GM19468 (cell line): Measurements from ENCODE around the gene PRKCQ.
A peak's percentile ranks its signal among the peaks of the same experiment; 100 is the strongest.

Experiments used
- ATAC-seq: cut with Tn5 transposase; IDR thresholded peaks from one replicate; pipeline ENCODE4 v1.9.1; 2021; ENCODE audit warnings: mild to moderate bottlenecking, moderate library complexity, moderate number of reproducible peaks; ENCODE audit not compliant: unreplicated experiment; ENCODE audit errors: extremely low read depth

The PRKCQ gene

DNA sequence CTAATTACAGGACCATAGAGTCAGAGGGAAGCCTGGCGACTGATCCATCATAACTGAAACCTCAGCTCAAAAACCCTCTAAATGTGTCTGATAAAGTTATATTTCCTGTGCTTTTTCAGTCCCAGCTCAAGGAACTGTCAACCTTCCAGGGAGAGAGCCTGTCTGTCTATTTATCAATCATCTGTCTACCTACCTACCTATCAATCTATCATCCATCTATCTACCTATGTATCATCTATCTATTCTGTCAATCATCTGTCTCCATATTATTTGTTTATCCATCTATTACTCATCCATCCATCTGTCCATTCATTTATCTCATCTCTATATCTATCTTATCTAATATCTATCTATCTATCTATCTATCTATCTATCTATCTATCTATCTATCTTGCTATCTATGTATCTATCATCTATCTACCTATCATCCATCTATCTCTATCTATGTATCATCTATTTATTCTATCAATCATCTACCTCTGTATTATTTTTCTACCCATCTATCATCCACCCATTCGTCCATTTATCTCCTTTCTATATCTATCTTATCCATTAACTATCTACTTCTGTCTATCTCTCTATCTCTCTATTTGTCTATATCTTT lies 161.4 kb downstream of the PRKCQ start:
- no peak for ATAC-seq

DNA sequence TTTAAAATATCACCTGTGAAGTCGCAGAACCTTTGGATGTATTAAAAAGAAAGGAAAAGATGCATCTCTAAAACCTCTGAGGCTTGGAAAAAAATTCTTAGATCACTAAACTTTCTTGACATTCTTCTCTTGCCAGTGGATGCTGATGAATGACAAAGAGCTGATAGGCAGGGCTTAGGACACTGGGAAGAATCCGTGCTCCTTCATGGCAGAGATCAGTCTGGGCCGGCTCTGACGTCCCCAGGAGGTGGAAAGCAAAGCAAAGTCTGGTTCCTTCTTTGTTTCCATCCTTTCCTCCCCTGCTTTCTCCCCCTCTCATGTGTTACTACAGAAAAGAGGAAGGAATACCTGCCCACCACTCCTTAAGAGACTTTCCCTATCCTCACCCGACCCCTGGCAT lies 161.9 kb downstream of the PRKCQ start:
- no peak for ATAC-seq

DNA sequence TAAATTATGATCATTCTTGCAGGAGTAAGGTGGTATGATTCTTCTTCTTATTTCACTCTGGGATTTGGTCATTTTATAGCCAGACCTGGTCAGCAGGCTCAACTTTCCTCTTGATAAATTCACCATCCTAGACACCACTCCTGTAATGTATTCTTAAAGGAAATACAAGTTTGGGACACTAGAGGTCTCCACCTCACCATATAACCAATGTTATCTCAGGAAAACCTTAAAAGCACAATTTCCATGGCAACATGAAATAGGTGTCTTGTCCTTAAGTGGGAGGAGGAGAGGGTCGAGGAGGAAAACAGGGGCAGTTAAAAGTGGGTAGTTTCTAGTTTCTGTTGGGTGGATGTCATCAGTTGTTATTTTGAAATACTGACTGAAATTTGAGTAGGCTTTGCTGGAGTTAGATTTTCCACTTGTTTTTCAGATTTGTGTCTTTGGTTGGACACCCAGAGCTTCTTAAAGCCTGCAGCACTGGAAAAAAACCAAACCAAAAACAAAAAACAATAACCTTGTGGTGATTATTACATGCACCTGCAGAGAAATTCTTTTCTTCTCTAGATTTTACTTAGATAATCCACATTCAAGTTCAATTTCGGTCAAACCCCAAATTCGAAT lies 163.1 kb downstream of the PRKCQ start:
- no peak for ATAC-seq

DNA sequence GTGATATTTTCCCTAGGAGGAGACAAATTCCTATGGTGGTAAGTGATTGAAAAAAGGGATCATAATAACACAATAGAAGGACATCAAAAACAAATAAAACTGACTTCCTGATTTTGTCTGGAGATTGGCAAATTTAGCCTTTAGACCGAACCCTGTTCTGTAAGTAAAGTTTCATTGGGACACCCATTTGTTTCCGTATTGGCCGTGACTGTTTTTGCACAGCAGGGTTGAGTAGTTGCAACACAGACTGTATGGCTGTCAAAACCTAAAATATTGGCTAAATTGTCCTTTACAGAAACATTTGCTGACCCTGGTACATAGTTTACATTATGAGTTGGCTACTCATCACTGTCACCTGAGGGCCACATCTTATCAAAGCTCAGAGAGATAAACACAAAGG lies 168.6 kb downstream of the PRKCQ start:
- ATAC-seq = no peak

DNA sequence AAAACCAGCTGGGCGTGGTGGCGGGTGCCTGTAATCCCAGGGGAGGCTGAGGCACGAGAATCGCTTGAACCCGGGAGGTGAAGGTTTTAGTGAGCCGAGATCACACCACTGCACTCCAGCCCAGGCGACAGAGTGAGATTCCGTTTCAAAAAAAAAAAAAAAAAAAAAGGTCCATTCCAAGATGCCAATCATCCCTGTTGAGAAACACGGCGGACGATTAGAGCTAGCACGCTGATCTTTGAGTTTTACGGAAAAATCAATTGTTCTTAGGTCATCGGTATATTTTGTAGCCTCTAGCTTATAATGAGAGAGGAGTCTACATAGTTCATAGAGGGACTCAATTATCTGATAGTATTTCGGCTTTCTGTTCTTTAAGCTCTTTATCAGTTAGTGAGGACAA lies 169.2 kb downstream of the PRKCQ start:
- no peak for ATAC-seq

- ATAC-seq = no peak
These were observed 170.0 kb downstream of the PRKCQ start for GRCh38 chr10:6409971-6410643.

GRCh38 chr10:6408799-6409198 lies 171.3 kb downstream of the PRKCQ start:
- no peak for ATAC-seq

GRCh38 chr10:6407034-6407721 lies 172.9 kb downstream of the PRKCQ start:
- no peak for ATAC-seq

- no peak for ATAC-seq
These were observed 173.6 kb downstream of the PRKCQ start for GRCh38 chr10:6406220-6407033.

DNA sequence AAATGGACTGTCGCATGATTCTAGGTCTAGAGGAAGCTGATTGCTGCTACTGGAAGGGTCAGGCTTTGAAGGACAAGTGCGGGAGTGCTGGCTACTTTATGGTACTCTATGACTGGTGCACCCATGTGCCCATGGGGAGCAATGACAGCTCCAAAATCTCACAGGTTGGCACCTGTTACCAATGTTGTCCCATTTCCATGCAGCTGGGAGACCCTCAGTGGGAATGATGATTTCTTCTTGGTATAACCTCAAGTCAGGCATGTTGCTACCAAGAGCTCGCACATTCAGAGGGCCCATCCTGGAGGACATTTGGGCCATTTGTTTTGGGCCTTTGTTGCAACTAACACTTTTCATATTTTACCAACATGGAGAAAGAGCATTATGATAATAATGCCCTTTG lies 174.4 kb downstream of the PRKCQ start:
- no peak for ATAC-seq

GRCh38 chr10:6404127-6405072 lies 175.7 kb downstream of the PRKCQ start:
- no peak for ATAC-seq

DNA sequence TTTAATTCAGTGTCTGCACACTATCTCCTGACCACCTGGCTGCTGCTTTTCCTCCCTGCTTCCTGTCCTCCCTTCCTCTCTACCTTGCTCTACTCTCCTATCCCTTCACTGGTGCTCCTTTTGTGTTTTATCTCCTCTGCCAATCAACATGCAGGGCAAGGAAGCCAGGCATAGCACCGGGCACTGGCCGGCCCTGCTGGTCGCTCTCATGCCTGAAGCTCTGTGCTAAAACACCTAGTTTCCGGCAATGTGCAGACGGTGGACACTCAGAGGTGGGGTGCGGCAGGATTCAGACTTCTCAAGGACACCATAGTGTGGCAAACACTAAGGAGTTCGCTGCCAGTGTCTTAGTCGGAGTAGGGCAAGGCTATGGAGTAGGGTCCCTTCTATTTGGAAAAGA lies 177.1 kb downstream of the PRKCQ start:
- ATAC-seq = no peak

- no peak for ATAC-seq
These were observed 177.7 kb downstream of the PRKCQ start for GRCh38 chr10:6402349-6402709.

- ATAC-seq = peak; percentile 46
These were observed 178.3 kb downstream of the PRKCQ start for GRCh38 chr10:6401558-6402348.

DNA sequence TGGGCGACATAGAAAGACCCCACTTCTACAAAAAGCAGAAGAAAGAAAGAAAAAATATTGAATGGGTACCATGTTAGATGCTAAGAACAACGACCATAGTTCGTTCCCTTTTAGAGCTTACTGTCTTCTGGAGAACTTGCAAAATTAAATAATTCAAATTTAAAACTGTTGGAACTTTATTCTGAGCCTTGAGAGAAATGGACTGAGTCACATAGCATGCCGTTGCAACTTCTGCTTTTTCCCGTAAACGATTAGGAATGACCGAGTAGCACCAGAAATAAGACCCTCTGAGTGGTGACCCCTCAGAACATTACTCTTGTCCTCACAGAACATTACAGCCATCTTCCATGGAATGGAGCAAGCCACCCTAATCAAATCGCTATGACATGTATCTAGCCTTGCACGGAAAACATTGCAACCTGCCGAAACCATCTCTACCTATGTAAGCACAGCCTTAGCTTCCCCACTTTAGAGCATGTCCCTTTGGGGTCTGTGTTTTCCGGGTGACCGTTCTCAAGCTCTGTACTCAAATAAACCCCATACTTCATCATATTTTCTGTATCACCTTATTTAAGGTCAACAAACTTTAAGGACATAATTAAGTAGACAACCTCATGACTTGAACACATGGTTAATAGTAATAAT lies 179.1 kb downstream of the PRKCQ start:
- ATAC-seq = no peak

- ATAC-seq = no peak
These were observed 179.7 kb downstream of the PRKCQ start for GRCh38 chr10:6400331-6400730.

GRCh38 chr10:6399879-6400278 lies 180.2 kb downstream of the PRKCQ start:
- ATAC-seq = no peak

GRCh38 chr10:6399231-6399741 lies 180.8 kb downstream of the PRKCQ start:
- no peak for ATAC-seq
